ENCODE results near the gene ST8SIA2.
"Not testable (repeated sequence)": the region's sequence is repeated elsewhere in the genome, so short reads cannot be mapped to it uniquely, and the experiment has no call there.

ST8SIA2 gene

GRCh38 chr15:92473756-92474155 lies 80.1 kb downstream of the ST8SIA2 start:
- no peaks in the 10 kb centered on the region for H3K4me1 ChIP-seq (ENCODE audit: control insufficient read depth, insufficient read depth, low read length)
- H3K27ac ChIP-seq (ENCODE audit: insufficient read depth, low read depth, low read length, poor library complexity, severe bottlenecking): no peak overlapping the region
- H3K4me3 ChIP-seq (ENCODE audit: insufficient read depth, low read depth, low read length): no peak overlapping the region
- H3K9me3 ChIP-seq (ENCODE audit: control insufficient read depth, low read length): no peaks in the 10 kb centered on the region
- 93% methylated on average over 12 of the region's 12 CpGs for WGBS, 2 experiments
- no peaks in the 10 kb centered on the region for H3K36me3 ChIP-seq (ENCODE audit: control insufficient read depth, insufficient read depth, low read length)
- H3K27me3 ChIP-seq (ENCODE audit: control insufficient read depth, insufficient read depth, low read length, poor library complexity, severe bottlenecking): no peaks in the 10 kb centered on the region

- H3K9me3 ChIP-seq (ENCODE audit: control insufficient read depth, low read length); H3K27me3 ChIP-seq (ENCODE audit: control insufficient read depth, insufficient read depth, low read length, poor library complexity, severe bottlenecking); H3K36me3 ChIP-seq (ENCODE audit: control insufficient read depth, insufficient read depth, low read length); H3K4me1 ChIP-seq (ENCODE audit: control insufficient read depth, insufficient read depth, low read length); H3K4me3 ChIP-seq (ENCODE audit: insufficient read depth, low read depth, low read length); H3K27ac ChIP-seq (ENCODE audit: insufficient read depth, low read depth, low read length, poor library complexity, severe bottlenecking): not testable (repeated sequence)
- 87 to 93% methylated on average over 2 of the region's 2 CpGs for WGBS, 2 experiments
Measured at GRCh38 chr15:92479730-92480129, 86.0 kb downstream of the ST8SIA2 start.

- no peaks in the 10 kb centered on the region for H3K4me1 ChIP-seq (ENCODE audit: control insufficient read depth, insufficient read depth, low read length)
- H3K9me3 ChIP-seq (ENCODE audit: control insufficient read depth, low read length): no peaks in the 10 kb centered on the region
- WGBS, 2 experiments: 96% methylated on average over 4 of the region's 4 CpGs
- no peaks in the 10 kb centered on the region for H3K27me3 ChIP-seq (ENCODE audit: control insufficient read depth, insufficient read depth, low read length, poor library complexity, severe bottlenecking)
- no peaks in the 10 kb centered on the region for H3K36me3 ChIP-seq (ENCODE audit: control insufficient read depth, insufficient read depth, low read length)
- no peak overlapping the region for H3K4me3 ChIP-seq (ENCODE audit: insufficient read depth, low read depth, low read length)
- H3K27ac ChIP-seq (ENCODE audit: insufficient read depth, low read depth, low read length, poor library complexity, severe bottlenecking): no peak overlapping the region
Measured at GRCh38 chr15:92480361-92480760, 86.7 kb downstream of the ST8SIA2 start.

GRCh38 chr15:92485441-92485840 lies 91.8 kb downstream of the ST8SIA2 start:
- Histone ChIP-seq H3K4me3 (ENCODE audit: insufficient read depth, low read depth, low read length) (no peak overlapping the region), H3K27ac (ENCODE audit: insufficient read depth, low read depth, low read length, poor library complexity, severe bottlenecking) (no peak overlapping the region), H3K9me3 (ENCODE audit: control insufficient read depth, low read length) (no peaks in the 10 kb centered on the region), H3K36me3 (ENCODE audit: control insufficient read depth, insufficient read depth, low read length) (no peaks in the 10 kb centered on the region), H3K27me3 (ENCODE audit: control insufficient read depth, insufficient read depth, low read length, poor library complexity, severe bottlenecking) (no peaks in the 10 kb centered on the region), H3K4me1 (ENCODE audit: control insufficient read depth, insufficient read depth, low read length) (no peaks in the 10 kb centered on the region)
- WGBS, 2 experiments: 93 to 98% methylated on average over 1 of the region's 1 CpG

- Histone ChIP-seq H3K27me3 (ENCODE audit: control insufficient read depth, insufficient read depth, low read length, poor library complexity, severe bottlenecking) (no peaks in the 10 kb centered on the region), H3K36me3 (ENCODE audit: control insufficient read depth, insufficient read depth, low read length) (no peaks in the 10 kb centered on the region), H3K4me3 (ENCODE audit: insufficient read depth, low read depth, low read length) (no peak overlapping the region), H3K4me1 (ENCODE audit: control insufficient read depth, insufficient read depth, low read length) (peaks cover 14% of the 10 kb centered on the region), H3K27ac (ENCODE audit: insufficient read depth, low read depth, low read length, poor library complexity, severe bottlenecking) (no peak overlapping the region), H3K9me3 (ENCODE audit: control insufficient read depth, low read length) (no peaks in the 10 kb centered on the region)
- WGBS, 2 experiments: 95 to 96% methylated on average over 7 of the region's 7 CpGs
Measured at GRCh38 chr15:92492551-92493115, 99.0 kb downstream of the ST8SIA2 start.

- peaks cover 14% of the 10 kb centered on the region for H3K4me1 ChIP-seq (ENCODE audit: control insufficient read depth, insufficient read depth, low read length)
- H3K27me3 ChIP-seq (ENCODE audit: control insufficient read depth, insufficient read depth, low read length, poor library complexity, severe bottlenecking): no peaks in the 10 kb centered on the region
- no peak overlapping the region for H3K4me3 ChIP-seq (ENCODE audit: insufficient read depth, low read depth, low read length)
- no peaks in the 10 kb centered on the region for H3K9me3 ChIP-seq (ENCODE audit: control insufficient read depth, low read length)
- no peak overlapping the region for H3K27ac ChIP-seq (ENCODE audit: insufficient read depth, low read depth, low read length, poor library complexity, severe bottlenecking)
- 61 to 71% methylated on average over 6 of the region's 6 CpGs for WGBS, 2 experiments
- no peaks in the 10 kb centered on the region for H3K36me3 ChIP-seq (ENCODE audit: control insufficient read depth, insufficient read depth, low read length)
Measured at GRCh38 chr15:92494806-92495336, 101.2 kb downstream of the ST8SIA2 start.

GRCh38 chr15:92495446-92495845 lies 101.8 kb downstream of the ST8SIA2 start:
- Histone ChIP-seq H3K27me3 (ENCODE audit: control insufficient read depth, insufficient read depth, low read length, poor library complexity, severe bottlenecking) (no peaks in the 10 kb centered on the region), H3K4me3 (ENCODE audit: insufficient read depth, low read depth, low read length) (no peak overlapping the region), H3K9me3 (ENCODE audit: control insufficient read depth, low read length) (no peaks in the 10 kb centered on the region), H3K27ac (ENCODE audit: insufficient read depth, low read depth, low read length, poor library complexity, severe bottlenecking) (no peak overlapping the region), H3K4me1 (ENCODE audit: control insufficient read depth, insufficient read depth, low read length) (peaks cover 18% of the 10 kb centered on the region), H3K36me3 (ENCODE audit: control insufficient read depth, insufficient read depth, low read length) (no peaks in the 10 kb centered on the region)
- 63 to 70% methylated on average over 3 of the region's 3 CpGs for WGBS, 2 experiments

GRCh38 chr15:92499731-92500530 lies 106.2 kb downstream of the ST8SIA2 start:
- Histone ChIP-seq H3K4me1 (ENCODE audit: control insufficient read depth, insufficient read depth, low read length) (peaks cover 23% of the 10 kb centered on the region), H3K27ac (ENCODE audit: insufficient read depth, low read depth, low read length, poor library complexity, severe bottlenecking) (no peak overlapping the region), H3K36me3 (ENCODE audit: control insufficient read depth, insufficient read depth, low read length) (no peaks in the 10 kb centered on the region), H3K9me3 (ENCODE audit: control insufficient read depth, low read length) (no peaks in the 10 kb centered on the region), H3K27me3 (ENCODE audit: control insufficient read depth, insufficient read depth, low read length, poor library complexity, severe bottlenecking) (no peaks in the 10 kb centered on the region), H3K4me3 (ENCODE audit: insufficient read depth, low read depth, low read length) (no peak overlapping the region)
- WGBS, 2 experiments: 87% methylated on average over 13 of the region's 13 CpGs

GRCh38 chr15:92502336-92502735 lies 108.7 kb downstream of the ST8SIA2 start:
- H3K27ac ChIP-seq (ENCODE audit: insufficient read depth, low read depth, low read length, poor library complexity, severe bottlenecking): no peak overlapping the region
- WGBS, 2 experiments: 90 to 91% methylated on average over 5 of the region's 7 CpGs
- no peaks in the 10 kb centered on the region for H3K27me3 ChIP-seq (ENCODE audit: control insufficient read depth, insufficient read depth, low read length, poor library complexity, severe bottlenecking)
- no peak overlapping the region for H3K4me3 ChIP-seq (ENCODE audit: insufficient read depth, low read depth, low read length)
- no peaks in the 10 kb centered on the region for H3K9me3 ChIP-seq (ENCODE audit: control insufficient read depth, low read length)
- peaks cover 15% of the 10 kb centered on the region for H3K4me1 ChIP-seq (ENCODE audit: control insufficient read depth, insufficient read depth, low read length)
- no peaks in the 10 kb centered on the region for H3K36me3 ChIP-seq (ENCODE audit: control insufficient read depth, insufficient read depth, low read length)

GRCh38 chr15:92502930-92503857 lies 109.5 kb downstream of the ST8SIA2 start:
- no peaks in the 10 kb centered on the region for H3K9me3 ChIP-seq (ENCODE audit: control insufficient read depth, low read length)
- no peak overlapping the region for H3K4me3 ChIP-seq (ENCODE audit: insufficient read depth, low read depth, low read length)
- H3K27ac ChIP-seq (ENCODE audit: insufficient read depth, low read depth, low read length, poor library complexity, severe bottlenecking): no peak overlapping the region
- H3K27me3 ChIP-seq (ENCODE audit: control insufficient read depth, insufficient read depth, low read length, poor library complexity, severe bottlenecking): no peaks in the 10 kb centered on the region
- WGBS, 2 experiments: 82 to 86% methylated on average over 2 to 4 of the region's 5 CpGs
- peaks cover 15% of the 10 kb centered on the region for H3K4me1 ChIP-seq (ENCODE audit: control insufficient read depth, insufficient read depth, low read length)
- no peaks in the 10 kb centered on the region for H3K36me3 ChIP-seq (ENCODE audit: control insufficient read depth, insufficient read depth, low read length)

All from ectodermal cell (in vitro differentiated cells).